HUES6 (cell line): Measurements from ENCODE around the gene CD4.

ENCODE experiments used
- H3K27ac ChIP-seq: 2 replicates; pipeline ENCODE4 v1.7.0; 2013; ENCODE audit warnings: low read depth, mild to moderate bottlenecking, low read length, inconsistent platforms
- H3K27me3 ChIP-seq: 2 replicates; pipeline ENCODE4 v1.6.1; 2013; ENCODE audit warnings: low read length; ENCODE audit not compliant: control insufficient read depth, insufficient read depth
- H3K36me3 ChIP-seq: 2 replicates; pipeline ENCODE4 v1.6.1; 2013; ENCODE audit warnings: low read length; ENCODE audit not compliant: control insufficient read depth, insufficient read depth
- H3K4me1 ChIP-seq: 2 replicates; pipeline ENCODE4 v1.6.1; 2013; ENCODE audit warnings: low read length; ENCODE audit not compliant: control insufficient read depth, insufficient read depth
- H3K4me3 ChIP-seq: 2 replicates; pipeline ENCODE4 v1.5.1; 2013; ENCODE audit warnings: low read depth, low read length
- H3K9ac ChIP-seq: one replicate; pipeline ENCODE4 v1.6.1; 2013; ENCODE audit warnings: mild to moderate bottlenecking, low read length
- H3K9me3 ChIP-seq: 2 replicates; pipeline ENCODE4 v1.6.1; 2013; ENCODE audit warnings: low read depth, low read length; ENCODE audit not compliant: control insufficient read depth, insufficient read depth

Gene CD4

GRCh38 chr12:6817662-6818157 lies 28.4 kb downstream of the CD4 start:
- peaks cover 29% of the 10 kb centered on the region for H3K27me3 ChIP-seq
- no peak overlapping the region for H3K27ac ChIP-seq
- no peaks in the 10 kb centered on the region for H3K36me3 ChIP-seq
- H3K4me1 ChIP-seq, result peaks cover 38% of the 10 kb centered on the region
- H3K9ac ChIP-seq, result no peak overlapping the region
- H3K9me3 ChIP-seq, result no peaks in the 10 kb centered on the region
- no peak overlapping the region for H3K4me3 ChIP-seq

- Histone ChIP-seq H3K4me3 (peak overlapping the region; percentile 17; the same call in 1 of the 2 replicates), H3K27me3 (peaks cover 34% of the 10 kb centered on the region), H3K9me3 (no peaks in the 10 kb centered on the region), H3K4me1 (peaks cover 43% of the 10 kb centered on the region), H3K9ac (no peak overlapping the region), H3K27ac (no peak overlapping the region), H3K36me3 (no peaks in the 10 kb centered on the region)
Measured at GRCh38 chr12:6818222-6818621, 28.9 kb downstream of the CD4 start.

- Histone ChIP-seq H3K4me1 (peaks cover 47% of the 10 kb centered on the region), H3K4me3 (peak overlapping the region; percentile 17; the same call in 1 of the 2 replicates), H3K27me3 (peaks cover 38% of the 10 kb centered on the region), H3K9ac (peak overlapping the region; percentile 20), H3K27ac (no peak overlapping the region), H3K36me3 (no peaks in the 10 kb centered on the region), H3K9me3 (no peaks in the 10 kb centered on the region)
Measured at GRCh38 chr12:6818645-6819044, 29.3 kb downstream of the CD4 start.

GRCh38 chr12:6819106-6820030 lies 30.0 kb downstream of the CD4 start:
- H3K27me3 ChIP-seq, result peaks cover 45% of the 10 kb centered on the region
- no peak overlapping the region for H3K4me3 ChIP-seq
- H3K4me1 ChIP-seq, result peaks cover 47% of the 10 kb centered on the region
- peak overlapping the region; percentile 9 for H3K9ac ChIP-seq
- H3K9me3 ChIP-seq, result no peaks in the 10 kb centered on the region
- no peaks in the 10 kb centered on the region for H3K36me3 ChIP-seq
- no peak overlapping the region for H3K27ac ChIP-seq

- H3K36me3 ChIP-seq, result no peaks in the 10 kb centered on the region
- H3K9me3 ChIP-seq, result no peaks in the 10 kb centered on the region
- peak overlapping the region; percentile 9 for H3K9ac ChIP-seq
- no peak overlapping the region for H3K27ac ChIP-seq
- H3K4me3 ChIP-seq, result no peak overlapping the region
- H3K27me3 ChIP-seq, result peaks cover 48% of the 10 kb centered on the region
- peaks cover 51% of the 10 kb centered on the region for H3K4me1 ChIP-seq
Measured at GRCh38 chr12:6820166-6820565, 30.8 kb downstream of the CD4 start.

GRCh38 chr12:6821591-6822425 lies 32.5 kb downstream of the CD4 start, which contains the start of gene GPR162:
GPR162 (plus strand) TSS chr12:6821821; CDS start chr12:6823899, 2,078 bp downstream.
- Histone ChIP-seq H3K9me3 (no peaks in the 10 kb centered on the region), H3K4me1 (peaks cover 66% of the 10 kb centered on the region), H3K9ac (peak within 1 kb of the TSS; percentile 18), H3K27me3 (peaks cover 58% of the 10 kb centered on the region), H3K4me3 (peak within 1 kb of the TSS; percentile 69), H3K36me3 (no peaks in the 10 kb centered on the region), H3K27ac (no peak within 1 kb of the TSS)

GRCh38 chr12:6822426-6823135 lies 33.3 kb downstream of the CD4 start:
- Histone ChIP-seq H3K4me1 (peaks cover 72% of the 10 kb centered on the region), H3K36me3 (no peaks in the 10 kb centered on the region), H3K9me3 (no peaks in the 10 kb centered on the region), H3K27ac (no peak overlapping the region), H3K4me3 (peak overlapping the region; percentile 69), H3K9ac (no peak overlapping the region), H3K27me3 (peaks cover 58% of the 10 kb centered on the region)

- Histone ChIP-seq H3K27me3 (peaks cover 58% of the 10 kb centered on the region), H3K4me1 (peaks cover 66% of the 10 kb centered on the region), H3K4me3 (peak overlapping the region; percentile 69; the same call in 1 of the 2 replicates)
Measured at GRCh38 chr12:6823182-6824084, 34.1 kb downstream of the CD4 start.

GRCh38 chr12:6824085-6824775 lies 34.9 kb downstream of the CD4 start:
- Histone ChIP-seq H3K4me3 (0 out of 2 replicates have a peak overlapping the region, but pooled peaks have one; percentile 61), H3K9ac (no peak overlapping the region), H3K27ac (no peak overlapping the region), H3K4me1 (peaks cover 60% of the 10 kb centered on the region), H3K9me3 (no peaks in the 10 kb centered on the region), H3K36me3 (no peaks in the 10 kb centered on the region), H3K27me3 (peaks cover 58% of the 10 kb centered on the region)

More at GRCh38 chr12:6823182-6824084, 34.1 kb downstream of the CD4 start:
- H3K9ac ChIP-seq, result no peak overlapping the region
- no peaks in the 10 kb centered on the region for H3K9me3 ChIP-seq
- no peak overlapping the region for H3K27ac ChIP-seq
- H3K36me3 ChIP-seq, result no peaks in the 10 kb centered on the region
